ENCODE measurements around the gene ADAMTS7. TPM values are rescaled to one million over a fixed set of nuclear protein-coding genes. Genes with fewer than 3 reads are reported as not detected.
"Not testable (repeated sequence)": the region's sequence is repeated elsewhere in the genome, so short reads cannot be mapped to it uniquely, and the experiment has no call there.

The ADAMTS7 gene
- total and polyA plus RNA-seq, 10 donors, result 0.47 to 15.0 (median 8.2) TPM

DNA sequence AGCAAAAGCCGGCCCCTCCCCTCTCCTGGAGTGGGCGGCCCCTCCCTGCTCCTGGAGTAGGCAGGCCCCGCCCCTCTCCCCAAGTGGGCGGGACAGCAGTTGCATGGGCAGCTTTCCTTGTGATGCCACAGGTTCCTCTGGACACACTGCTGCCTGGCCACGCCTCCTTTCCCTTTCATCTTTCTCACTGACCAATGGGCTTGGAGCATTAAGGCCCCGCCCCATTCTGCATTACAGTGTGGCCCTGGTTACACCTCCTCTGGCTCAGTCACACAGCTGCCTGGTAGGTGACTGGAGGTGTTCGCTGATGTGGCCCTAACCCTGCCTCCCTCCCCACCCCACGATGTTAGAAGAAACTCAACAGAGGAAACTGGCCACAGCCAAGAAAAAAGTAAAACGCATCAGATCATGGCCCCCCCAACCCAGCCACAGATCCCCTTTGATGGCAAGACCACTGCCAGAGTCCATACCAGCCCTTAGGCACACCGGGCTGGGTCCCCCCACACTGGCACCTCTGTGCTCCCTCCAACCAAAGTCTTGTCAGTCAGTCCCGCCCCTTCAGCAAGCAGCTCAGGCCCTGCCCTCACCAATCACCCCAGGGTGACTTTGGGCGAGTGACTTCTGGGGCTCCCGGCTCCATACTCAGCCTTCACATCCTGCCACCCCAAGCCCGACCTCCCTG, 84.3 kb downstream of the ADAMTS7 start:
- Histone ChIP-seq H3K27ac (no peak overlapping the region), H3K36me3 (no peaks in the 10 kb centered on the region), H3K4me3 (no peak overlapping the region), H3K4me1 (no peaks in the 10 kb centered on the region), H3K27me3 (replicated peaks in 1 of 7) (no peaks in the 10 kb centered on the region), H3K9me3 (no peaks in the 10 kb centered on the region)
- WGBS, 5 donors, result 86 to 95% (median 89%) methylated on average over 13 to 14 of the region's 14 CpGs
- intact Hi-C loops (cut with DNase I; ENCODE audit: low total_unique reads), result no loop called here
- DNase-seq, result no peak
- no peak for TF ChIP-seq POLR2AphosphoS5 (IDR thresholded peaks at IDR 0.05)
- no peak for TF ChIP-seq POLR2A (IDR thresholded peaks at IDR 0.05)
- no peak for TF ChIP-seq CTCF (IDR thresholded peaks at IDR 0.05 in 8 of 11, conservative IDR thresholded peaks at IDR 0.05 in 3 of 11)

- H3K4me3 ChIP-seq; H3K4me1 ChIP-seq; H3K9me3 ChIP-seq; H3K36me3 ChIP-seq; DNase-seq; intact Hi-C loops (cut with DNase I; ENCODE audit: low total_unique reads); H3K27ac ChIP-seq: not testable (repeated sequence)
- WGBS, 5 donors, result 57 to 73% (median 67%) methylated on average over 16 to 21 of the region's 21 CpGs
- peaks cover 0 to 23% (median 3%) of the 10 kb centered on the region in 7 donors for H3K27me3 ChIP-seq (replicated peaks in 1 of 7)
These were observed 91.3 kb downstream of the ADAMTS7 start for GRCh38 chr15:78719819-78720450.

DNA sequence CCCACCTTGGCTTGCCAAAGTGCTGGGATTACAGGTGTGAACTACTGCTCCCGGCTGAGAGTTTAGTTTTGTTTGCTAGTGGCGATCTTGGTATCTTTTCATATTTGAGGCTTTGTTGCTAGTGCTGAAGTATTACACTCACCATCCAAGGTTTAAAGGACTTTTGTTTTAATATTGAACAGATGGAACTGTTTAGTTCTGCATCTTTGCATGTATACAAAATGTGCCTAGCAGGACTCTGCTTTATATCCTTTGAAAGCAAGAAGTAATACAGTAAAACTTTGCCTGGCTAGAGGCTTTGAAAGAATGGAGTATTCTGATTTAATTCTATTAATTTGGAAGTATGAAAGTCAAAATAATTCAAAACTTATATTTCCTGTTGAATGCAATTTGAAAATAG, 92.4 kb downstream of the ADAMTS7 start:
- Histone ChIP-seq H3K9me3 (peaks cover 0 to 4% (median 0%) of the 10 kb centered on the region in 8 donors), H3K27me3 (replicated peaks in 1 of 7) (peaks cover 0 to 23% (median 3%) of the 10 kb centered on the region in 7 donors), H3K4me3 (no peak overlapping the region), H3K27ac (no peak overlapping the region), H3K36me3 (no peaks in the 10 kb centered on the region), H3K4me1 (no peaks in the 10 kb centered on the region)
- TF ChIP-seq POLR2AphosphoS5 (IDR thresholded peaks at IDR 0.05) (no peak), POLR2A (IDR thresholded peaks at IDR 0.05) (no peak), CTCF (IDR thresholded peaks at IDR 0.05 in 8 of 11, conservative IDR thresholded peaks at IDR 0.05 in 3 of 11) (no peak)
- DNase-seq, result no peak
- 85 to 94% (median 90%) methylated on average over 2 of the region's 2 CpGs for WGBS, 5 donors
- intact Hi-C loops (cut with DNase I; ENCODE audit: low total_unique reads), result no loop called here

DNA sequence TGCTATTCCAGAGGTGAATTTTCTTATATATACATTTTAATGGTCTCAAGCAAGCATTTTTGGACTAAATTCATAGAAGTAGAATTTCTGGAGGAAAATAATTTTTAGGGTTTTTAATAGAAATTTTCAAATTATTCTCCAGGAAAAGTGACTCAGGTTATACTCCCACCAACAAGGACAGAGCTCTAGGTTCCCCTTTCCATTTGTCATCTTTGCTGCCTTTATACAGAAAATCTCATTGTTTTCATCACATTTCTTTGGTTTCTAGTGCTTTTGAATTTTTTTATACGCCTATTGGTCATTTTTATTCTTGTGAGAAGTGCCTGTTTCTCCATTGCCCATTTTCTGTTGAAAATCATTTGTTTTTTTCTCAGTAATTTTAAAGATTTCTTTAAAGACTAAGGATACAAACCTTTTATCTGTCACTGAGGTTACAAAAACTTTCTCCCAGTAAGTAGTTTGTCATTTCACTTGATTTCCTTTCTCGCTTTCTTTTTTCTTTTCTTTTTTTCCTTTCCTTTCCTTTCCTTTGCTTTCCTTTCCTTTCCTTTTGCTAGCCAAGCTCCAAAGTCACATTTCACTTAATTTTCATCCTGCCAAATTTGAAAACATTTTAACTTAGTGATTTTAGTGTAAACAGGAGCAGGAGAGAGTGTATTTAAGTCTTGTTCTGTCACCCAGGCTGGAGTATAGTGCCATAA, 93.2 kb downstream of the ADAMTS7 start:
- DNase-seq, result no peak
- Histone ChIP-seq H3K4me3 (no peak overlapping the region), H3K36me3 (no peaks in the 10 kb centered on the region), H3K9me3 (peaks cover 0 to 4% (median 0%) of the 10 kb centered on the region in 8 donors), H3K4me1 (no peaks in the 10 kb centered on the region), H3K27me3 (replicated peaks in 1 of 7) (peaks cover 0 to 23% (median 3%) of the 10 kb centered on the region in 7 donors), H3K27ac (no peak overlapping the region)
- intact Hi-C loops (cut with DNase I; ENCODE audit: low total_unique reads), result no loop called here
- 78 to 94% (median 90%) methylated on average over 2 of the region's 2 CpGs for WGBS, 5 donors
- TF ChIP-seq POLR2AphosphoS5 (IDR thresholded peaks at IDR 0.05) (no peak), POLR2A (IDR thresholded peaks at IDR 0.05) (no peak), CTCF (IDR thresholded peaks at IDR 0.05 in 8 of 11, conservative IDR thresholded peaks at IDR 0.05 in 3 of 11) (no peak)
